Endothelial cell of umbilical vein (primary cell): ENCODE data around the gene ACIN1.

ENCODE experiments used
- CTCF ChIP-seq, 2 donors: IDR thresholded peaks; 1 replicate in 1 of 2; 2 replicates in 1 of 2; pipeline ENCODE4 v1.5.1; 2011; ENCODE audit warnings: low read length in 2 of 2, mild to moderate bottlenecking in 2 of 2, moderate library complexity in 2 of 2, control low read depth in 1 of 2, inconsistent platforms in 1 of 2, low read depth in 1 of 2; ENCODE audit not compliant: insufficient read depth in 1 of 2; ENCODE audit errors: extremely low read depth in 1 of 2
- MYC ChIP-seq: IDR thresholded peaks from one replicate; pipeline ENCODE4 v1.6.1; 2011; ENCODE audit warnings: mild to moderate bottlenecking, low read depth, low read length
- POLR2A ChIP-seq: IDR thresholded peaks from 2 replicates; pipeline ENCODE4 v1.6.1; 2012; ENCODE audit warnings: low read depth, mild to moderate bottlenecking, control low read depth, low read length
- POLR2AphosphoS5 ChIP-seq: IDR thresholded peaks from 2 replicates; pipeline ENCODE4 v1.6.1; 2012; ENCODE audit warnings: low read depth, mild to moderate bottlenecking, control low read depth, low read length, moderate library complexity; ENCODE audit not compliant: insufficient read depth

- TF ChIP-seq CTCF (IDR thresholded peaks at IDR 0.05; ENCODE audit: extremely low read depth in 1 of 2, insufficient read depth in 1 of 2, low read depth in 1 of 2, low read length in 2 of 2) (no peak), POLR2AphosphoS5 (no peak), POLR2A (no peak), MYC (no peak)
Measured at GRCh38 chr14:23101213-23101970, 6.5 kb upstream of the ACIN1 start.
